GM12878 (cell line): ENCODE measurements around the gene RRAS. TPM values are rescaled to one million over a fixed set of nuclear protein-coding genes. Genes with fewer than 3 reads are reported as not detected.

ENCODE experiments used
- ATAC-seq: fragments of 200-7000 bp; cut with Tn5 transposase; 3 replicates; pipeline ENCODE4 v1.9.1; 2020; ENCODE audit warnings: mild to moderate bottlenecking, moderate library complexity
- BruUV-seq: library from RNA; stranded (reverse); fragments of 400-500 nt; replicated peaks from 2 replicates; lab custom pipeline; 2021; lab: Mats Ljungman, UMichigan
- CTCF ChIA-PET: fragments of 300-600 bp; sonication (Branson Sonifier 250); formaldehyde crosslinking; extraction: SDS; loops from one replicate; lab custom pipeline; 2021; ENCODE audit warnings: inconsistent platforms; lab: Yijun Ruan, JAX
- POLR2A ChIA-PET: fragments of 350-600 bp; formaldehyde crosslinking; extraction: SDS; loops from one replicate; lab custom pipeline; 2021; ENCODE audit warnings: inconsistent platforms; lab: Charles Lee
- RAD21 ChIA-PET: fragments of 300-600 bp; sonication (Branson Sonifier 250); formaldehyde crosslinking; loops from one replicate; lab custom pipeline; 2023; ENCODE audit warnings: antibody characterized with exemption; ENCODE audit not compliant: unreplicated experiment; lab: Charles Lee
- SMC1A ChIA-PET: fragments of 300-600 bp; sonication (Branson Sonifier 250); formaldehyde crosslinking; loops from one replicate; lab custom pipeline; 2023; ENCODE audit not compliant: unreplicated experiment, uncharacterized antibody; lab: Charles Lee
- DNase-seq: peaks from one replicate; pipeline ENCODE4 v3.0.0-alpha.2; 2011; ENCODE audit warnings: low read depth, low spot score
- FAIRE-seq: peaks from 3 replicates; lab custom pipeline; 2011; peaks lifted over from hg19 to GRCh38; lab: Jason Lieb, UNC
- H2AFZ ChIP-seq: 2 replicates; pipeline ENCODE4 v1.6.0; 2011; ENCODE audit warnings: low read depth, low read length, control low read depth; ENCODE audit not compliant: control insufficient read depth
- H3K27ac ChIP-seq: 2 replicates; pipeline ENCODE4 v1.5.1; 2011; ENCODE audit warnings: control low read depth; ENCODE audit not compliant: control insufficient read depth, insufficient read depth
- H3K27me3 ChIP-seq, 2 experiments: replicated peaks in 1 of 2; 2 replicates each; pipeline versions ENCODE4 v1.6.0 to v1.6.1; 2011; ENCODE audit warnings: low read length in 1 of 2; ENCODE audit not compliant: control insufficient read depth in 2 of 2, insufficient read depth in 2 of 2
- H3K36me3 ChIP-seq, 2 experiments: 2 replicates each; pipeline ENCODE4 v1.5.1; 2011; ENCODE audit warnings: low read length in 1 of 2; ENCODE audit not compliant: control insufficient read depth in 2 of 2, insufficient read depth in 2 of 2
- H3K4me1 ChIP-seq: 2 replicates; pipeline ENCODE4 v1.6.1; 2011; ENCODE audit warnings: mild to moderate bottlenecking, low read length, moderate library complexity, mixed read lengths; ENCODE audit not compliant: control insufficient read depth, insufficient read depth
- H3K4me2 ChIP-seq: 2 replicates; pipeline ENCODE4 v1.6.0; 2011; ENCODE audit warnings: control low read depth; ENCODE audit not compliant: control insufficient read depth, insufficient read depth
- H3K4me3 ChIP-seq: fragments of 200-600 bp; sonication (generic); 2 replicates; pipeline ENCODE4 v1.5.1; 2016
- H3K79me2 ChIP-seq: 2 replicates; pipeline ENCODE4 v1.6.0; 2011; ENCODE audit warnings: low read length; ENCODE audit not compliant: control insufficient read depth, insufficient read depth
- H3K9ac ChIP-seq: 2 replicates; pipeline ENCODE4 v1.8.0; 2011; ENCODE audit warnings: low read length, control low read depth, mixed read lengths; ENCODE audit not compliant: control insufficient read depth, insufficient read depth
- H3K9me3 ChIP-seq: replicated peaks from 3 replicates; pipeline ENCODE4 v1.5.1; 2011; ENCODE audit warnings: mild to moderate bottlenecking, low read length; ENCODE audit not compliant: control insufficient read depth, insufficient read depth
- H4K20me1 ChIP-seq: 2 replicates; pipeline ENCODE4 v1.6.0; 2011; ENCODE audit not compliant: control insufficient read depth, insufficient read depth
- BCL11A ChIP-seq: IDR thresholded peaks from 2 replicates; pipeline ENCODE4 v1.6.1; 2011; ENCODE audit warnings: low read depth, low read length
- CHD1 ChIP-seq: IDR thresholded peaks from 2 replicates; pipeline ENCODE4 v1.6.1; 2012; ENCODE audit warnings: low read depth, low read length, improper control_type of control experiment
- HDGF ChIP-seq: fragments of 450-650 bp; IDR thresholded peaks from 2 replicates; pipeline ENCODE4 v1.6.1; 2016; ENCODE audit warnings: antibody characterized with exemption
- KAT2A ChIP-seq: conservative IDR thresholded peaks from 2 replicates; pipeline ENCODE4 v1.6.1; 2011; ENCODE audit warnings: low read depth, low read length; ENCODE audit not compliant: control insufficient read depth
- MEF2A ChIP-seq: IDR thresholded peaks from 2 replicates; pipeline ENCODE4 v1.6.1; 2011; ENCODE audit warnings: low read depth, mild to moderate bottlenecking, low read length, moderate library complexity; ENCODE audit not compliant: insufficient read depth
- MLLT1 ChIP-seq: fragments of 450-650 bp; IDR thresholded peaks from 2 replicates; pipeline ENCODE4 v1.6.1; 2016; ENCODE audit warnings: mild to moderate bottlenecking
- NR2C2 ChIP-seq: IDR thresholded peaks from 2 replicates; pipeline ENCODE4 v1.6.1; 2011; ENCODE audit warnings: borderline replicate concordance, low read depth; ENCODE audit not compliant: control insufficient read depth, insufficient read length
- NR2F1 ChIP-seq: fragments of 450-650 bp; conservative IDR thresholded peaks from 2 replicates; pipeline ENCODE4 v1.6.1; 2017; ENCODE audit warnings: mild to moderate bottlenecking
- PBX3 ChIP-seq: IDR thresholded peaks from 2 replicates; pipeline ENCODE4 v1.6.1; 2011; ENCODE audit warnings: mild to moderate bottlenecking, low read depth, low read length, moderate library complexity; ENCODE audit not compliant: insufficient replicate concordance
- SMAD1 ChIP-seq: fragments of 450-650 bp; IDR thresholded peaks from 2 replicates; pipeline ENCODE4 v1.6.1; 2018; ENCODE audit warnings: mild to moderate bottlenecking, low read depth; ENCODE audit not compliant: partially characterized antibody
- SUZ12 ChIP-seq: fragments of 200-600 bp; sonication (generic); IDR thresholded peaks from one replicate; pipeline ENCODE4 v1.6.1; 2018; ENCODE audit warnings: antibody characterized with exemption, mild to moderate bottlenecking; ENCODE audit not compliant: unreplicated experiment
- TAF1 ChIP-seq: IDR thresholded peaks from 2 replicates; pipeline ENCODE4 v1.6.1; 2011; ENCODE audit warnings: mild to moderate bottlenecking, low read depth, low read length, borderline replicate concordance
- USF1 ChIP-seq: IDR thresholded peaks from 2 replicates; pipeline ENCODE4 v1.6.1; 2011; ENCODE audit warnings: borderline replicate concordance, low read depth, mild to moderate bottlenecking, moderate library complexity, mixed read lengths, low read length; ENCODE audit not compliant: insufficient read depth; ENCODE audit errors: extremely low read length
- ZBTB11 ChIP-seq: fragments of 450-650 bp; formaldehyde crosslinking; IDR thresholded peaks from 2 replicates; pipeline ENCODE4 v1.5.0; 2022; ENCODE audit warnings: mild to moderate bottlenecking, missing genetic modification characterization
- WGBS: methylation state at CpG from one replicate; pipeline ENCODE4 v1.1.6; 2016; ENCODE audit warnings: low lambda C conversion rate; ENCODE audit not compliant: insufficient replicate concordance, insufficient coverage; ENCODE audit errors: missing lambda C conversion rate; 5-methylcytosine and 5-hydroxymethylcytosine counted together
- in situ Hi-C: fragments of 300-500 bp; cut with MboI; formaldehyde crosslinking; loops from 9 replicates; pipeline ENCODE4 v1.14.3; 2018; ENCODE audit warnings: mixed read lengths
- intact Hi-C: fragments of 100-400 bp; cut with micrococcal nuclease; formaldehyde crosslinking; loops from one replicate; pipeline ENCODE4 v1.14.2; 2022; ENCODE audit not compliant: unreplicated experiment
- polyA plus RNA-seq, 11 experiments: library from polyadenylated mRNA; depleted of rRNA in 4 of 11; unstranded in 6 of 11; stranded (reverse) in 5 of 11; fragments of >200 nt; fragmentation: Nextera tagmentation in 4 of 11; fragmentation: Illumina TruSeq in 1 of 11; extraction: Ambion mirVana in 4 of 11; extraction: Trizol in 1 of 11; gene quantifications; 1 replicate in 1 of 11; 2 replicates in 10 of 11; pipeline versions ENCODE4 v1.2.1 to v1.2.3, GENCODE V29; 2011 to 2016; ENCODE audit warnings: inconsistent platforms in 2 of 11, missing spikeins in 2 of 11, low read depth in 1 of 11
- total RNA-seq, 4 experiments: library from RNA; depleted of rRNA in 3 of 4; stranded (reverse); fragments of >200 nt in 3 of 4; fragmentation: Illumina TruSeq in 1 of 4; extraction: Trizol in 1 of 4; gene quantifications; 2 replicates each; pipeline versions ENCODE4 v1.2.1 to v1.2.3, GENCODE V29; 2013 to 2021

Gene RRAS
- total and polyA plus RNA-seq, 10 of the 15 experiments (the other 5 are each of a cell fraction or from before 2014, with no cell fraction given) = 0.24 to 5.8 (median 1.8) TPM

GRCh38 chr19:49641688-49642491 is 1.9 kb upstream of the RRAS start, which contains the start of gene SCAF1:
Gene SCAF1 (plus strand): TSS chr19:49642209. CDS start chr19:49645027, 2,818 bp downstream.
- peaks cover 18% of the 10 kb centered on the region for H3K4me1 ChIP-seq
- H3K4me2 ChIP-seq = peak within 1 kb of the TSS; percentile 90
- POLR2A ChIA-PET = interaction anchor here (0.8 to 6.5 kb wide), 11 partner anchors 13 to 287 kb away, joined by 3 to 200 read pairs (median 6); partner anchors contain the start of genes AP2A1, ATF5, BCL2L12 and IRF3
- intact Hi-C loops (loop anchor here (2.0 to 5.0 kb wide), 3 partner anchors 23 to 145 kb away; partner anchors contain the start of genes BCL2L12, IRF3, PRR12 and RPS11), in situ Hi-C loops (no loop called here)
- peak; percentile 76 for ATAC-seq
- peak within 1 kb of the TSS; percentile 86 for H3K4me3 ChIP-seq
- SMC1A ChIA-PET = interaction anchor here (0.8 to 1.5 kb wide), 3 partner anchors 34 to 72 kb away, joined by 3 to 7 read pairs (median 5); partner anchors contain the start of genes NOSIP and PRRG2
- peak within 1 kb of the TSS; percentile 98 for H3K27ac ChIP-seq
- peak; percentile 100 for FAIRE-seq
- peaks cover 0 to 5% of the 10 kb centered on the region in 2 experiments; a peak in 3 of 4 replicates for H3K36me3 ChIP-seq
- no peaks in the 10 kb centered on the region for H3K9me3 ChIP-seq
- no peaks in the 10 kb centered on the region for H4K20me1 ChIP-seq
- RAD21 ChIA-PET = interaction anchor here (0.7 to 5.1 kb wide), 9 partner anchors 22 to 649 kb away, joined by 3 to 131 read pairs (median 3); partner anchors contain the start of genes AP2A1, BCL2L12, GYS1 and IRF3
- under 1% methylated on average over 66 of the region's 87 CpGs for WGBS
- no peaks in the 10 kb centered on the region for H3K27me3 ChIP-seq
- DNase-seq = peak; percentile 97
- peaks cover 36% of the 10 kb centered on the region for H3K79me2 ChIP-seq
- BruUV-seq = no TSS peak
- H2AFZ ChIP-seq = peak within 1 kb of the TSS; percentile 57
- CTCF ChIA-PET = interaction anchor here (0.6 to 5.1 kb wide), 7 partner anchors 23 to 95 kb away, joined by 3 to 130 read pairs (median 9); partner anchors contain the start of genes BCL2L12, IRF3, NOSIP and PRMT1
- H3K9ac ChIP-seq = peak within 1 kb of the TSS; percentile 98
- no peak for TF ChIP-seq ZBTB11 (CRISPR knock-in tag)
- TF ChIP-seq NR2C2 = peak; percentile 64
- TF ChIP-seq SUZ12 = no peak
- no peak for TF ChIP-seq KAT2A
- TF ChIP-seq MLLT1 = no peak
- no peak for TF ChIP-seq CHD1
- TF ChIP-seq SMAD1 = no peak
- TF ChIP-seq USF1 = no peak
- peak; percentile 95 for TF ChIP-seq HDGF
- peak; percentile 50; the same call in 1 of the 2 replicates for TF ChIP-seq TAF1
- TF ChIP-seq BCL11A = no peak
- TF ChIP-seq PBX3 = no peak
- peak; percentile 94 for TF ChIP-seq NR2F1
- TF ChIP-seq MEF2A = no peak
